ENCODE results near the gene CDH22. TPM values are rescaled to one million over a fixed set of nuclear protein-coding genes. Genes with fewer than 3 reads are reported as not detected.

The CDH22 gene
- total RNA-seq, 1 donor from 2014 or later: 0.18 TPM

- H3K9me3 Mint-ChIP-seq: no peaks in the 10 kb centered on the region
- H3K4me3 Mint-ChIP-seq: no peak overlapping the region
- no peaks in the 10 kb centered on the region for H3K36me3 Mint-ChIP-seq
- no peak for TF ChIP-seq CTCF (IDR thresholded peaks at IDR 0.05; ENCODE audit: unreplicated experiment)
- peaks cover 7% of the 10 kb centered on the region for H3K4me1 Mint-ChIP-seq
- H3K27ac Mint-ChIP-seq: no peak overlapping the region
- no peak for DNase-seq (ENCODE audit: low spot score in 2 of 2, unreplicated experiment in 2 of 2)
- peaks cover 87% of the 10 kb centered on the region for H3K27me3 Mint-ChIP-seq (ENCODE audit: low read depth)
Observed at GRCh38 chr20:46307999-46308257, 370 bp downstream of the CDH22 start.

DNA sequence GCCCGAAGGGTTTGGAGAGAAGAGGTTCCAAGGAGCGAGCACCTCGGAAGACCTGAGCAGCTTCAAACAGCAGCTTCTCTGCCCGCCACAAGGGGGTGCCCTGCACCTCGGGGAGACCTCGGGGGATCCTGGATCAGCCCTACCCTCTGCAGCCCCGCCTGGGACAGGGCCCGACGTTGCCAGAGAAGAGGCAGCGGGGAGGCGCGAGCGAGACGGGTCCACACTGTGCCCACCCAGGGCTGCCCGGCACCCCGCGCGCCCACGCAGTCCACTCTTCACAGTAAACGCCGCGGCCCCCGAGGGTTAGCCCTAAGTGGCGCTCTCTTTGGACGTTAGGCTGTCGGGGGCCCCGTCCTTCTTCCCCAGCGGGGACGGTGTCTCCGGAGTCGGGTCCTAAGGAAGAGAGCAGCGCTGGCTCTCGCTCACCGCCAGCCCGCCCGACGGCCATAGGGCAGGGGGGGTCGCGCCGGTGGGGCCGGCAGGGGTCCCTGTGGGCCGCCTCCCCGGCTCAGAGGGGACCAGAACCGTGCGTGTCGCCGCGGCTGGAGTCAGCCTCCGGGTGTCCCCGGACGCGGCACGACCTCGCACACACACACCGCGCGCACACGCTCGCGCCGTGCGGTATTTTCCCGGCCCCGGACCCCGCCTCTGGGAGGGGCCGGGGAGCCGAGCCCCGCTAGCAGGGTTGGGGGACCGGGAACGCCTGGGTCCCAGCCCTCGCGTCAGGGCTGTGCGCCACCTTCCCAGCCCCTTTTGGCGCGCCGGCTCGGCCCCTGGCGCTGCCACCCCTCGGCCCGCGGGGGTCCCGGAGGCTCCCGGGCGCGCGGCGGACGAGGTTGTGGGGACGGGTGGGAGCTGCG lies 929 bp downstream of the CDH22 start:
- Mint-ChIP-seq H3K27me3 (ENCODE audit: low read depth) (peaks cover 90% of the 10 kb centered on the region), H3K36me3 (no peaks in the 10 kb centered on the region), H3K27ac (no peak overlapping the region), H3K4me3 (peak overlapping the region; percentile 48), H3K4me1 (peaks cover 6% of the 10 kb centered on the region), H3K9me3 (no peaks in the 10 kb centered on the region)
- peak; percentile 81 for TF ChIP-seq CTCF (IDR thresholded peaks at IDR 0.05; ENCODE audit: unreplicated experiment)
- peak in 1 of 2 experiments; percentile 68 for DNase-seq (ENCODE audit: low spot score in 2 of 2, unreplicated experiment in 2 of 2)

DNA sequence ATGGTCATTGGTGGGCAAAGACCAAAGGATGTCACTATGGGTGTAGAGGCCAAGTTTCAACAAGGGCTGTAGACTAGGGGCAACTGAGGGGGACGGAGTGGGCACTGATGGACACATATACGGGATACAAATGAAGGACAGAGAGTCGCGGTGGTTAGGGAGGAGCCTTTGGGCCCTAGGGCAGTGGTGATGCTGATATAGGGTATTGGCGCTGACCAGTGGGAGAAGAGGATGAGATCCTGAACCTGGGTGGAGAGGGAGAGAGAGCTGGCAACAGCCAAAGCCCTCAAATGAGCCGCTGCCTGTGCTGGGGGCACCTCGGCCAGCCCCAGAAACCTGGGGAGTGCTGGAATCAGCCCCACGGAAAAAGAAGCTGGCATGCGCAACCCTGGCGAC lies 1.6 kb downstream of the CDH22 start:
- Mint-ChIP-seq H3K4me1 (peaks cover under 1% of the 10 kb centered on the region), H3K36me3 (no peaks in the 10 kb centered on the region), H3K9me3 (no peaks in the 10 kb centered on the region), H3K27me3 (ENCODE audit: low read depth) (peaks cover 90% of the 10 kb centered on the region), H3K4me3 (peak overlapping the region; percentile 48), H3K27ac (no peak overlapping the region)
- TF ChIP-seq CTCF (IDR thresholded peaks at IDR 0.05; ENCODE audit: unreplicated experiment): no peak
- DNase-seq (ENCODE audit: low spot score in 2 of 2, unreplicated experiment in 2 of 2): no peak

DNA sequence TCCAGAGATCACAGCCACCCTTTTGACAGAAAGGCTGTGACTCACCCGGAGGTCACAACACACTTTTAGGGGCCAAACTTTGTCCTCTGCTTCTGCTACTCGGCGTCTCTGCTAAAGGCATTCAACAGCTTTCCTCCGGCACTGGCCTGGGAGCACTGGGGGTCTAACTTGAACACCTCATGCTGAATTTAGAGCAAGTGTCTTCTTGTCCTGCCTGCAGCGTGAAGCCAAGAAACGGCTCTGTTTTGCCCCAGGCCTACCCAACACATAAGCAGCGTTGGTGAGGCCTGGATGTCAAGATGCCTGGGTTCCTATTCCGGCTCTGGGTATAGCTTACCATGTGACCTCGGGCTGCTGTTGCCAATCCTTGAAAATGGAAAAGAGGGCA lies 2.3 kb downstream of the CDH22 start:
- no peak overlapping the region for H3K27ac Mint-ChIP-seq
- no peaks in the 10 kb centered on the region for H3K36me3 Mint-ChIP-seq
- TF ChIP-seq CTCF (IDR thresholded peaks at IDR 0.05; ENCODE audit: unreplicated experiment): no peak
- DNase-seq (ENCODE audit: low spot score in 2 of 2, unreplicated experiment in 2 of 2): no peak
- H3K4me1 Mint-ChIP-seq: no peaks in the 10 kb centered on the region
- no peak overlapping the region for H3K4me3 Mint-ChIP-seq
- H3K27me3 Mint-ChIP-seq (ENCODE audit: low read depth): peaks cover 86% of the 10 kb centered on the region
- no peaks in the 10 kb centered on the region for H3K9me3 Mint-ChIP-seq

DNA sequence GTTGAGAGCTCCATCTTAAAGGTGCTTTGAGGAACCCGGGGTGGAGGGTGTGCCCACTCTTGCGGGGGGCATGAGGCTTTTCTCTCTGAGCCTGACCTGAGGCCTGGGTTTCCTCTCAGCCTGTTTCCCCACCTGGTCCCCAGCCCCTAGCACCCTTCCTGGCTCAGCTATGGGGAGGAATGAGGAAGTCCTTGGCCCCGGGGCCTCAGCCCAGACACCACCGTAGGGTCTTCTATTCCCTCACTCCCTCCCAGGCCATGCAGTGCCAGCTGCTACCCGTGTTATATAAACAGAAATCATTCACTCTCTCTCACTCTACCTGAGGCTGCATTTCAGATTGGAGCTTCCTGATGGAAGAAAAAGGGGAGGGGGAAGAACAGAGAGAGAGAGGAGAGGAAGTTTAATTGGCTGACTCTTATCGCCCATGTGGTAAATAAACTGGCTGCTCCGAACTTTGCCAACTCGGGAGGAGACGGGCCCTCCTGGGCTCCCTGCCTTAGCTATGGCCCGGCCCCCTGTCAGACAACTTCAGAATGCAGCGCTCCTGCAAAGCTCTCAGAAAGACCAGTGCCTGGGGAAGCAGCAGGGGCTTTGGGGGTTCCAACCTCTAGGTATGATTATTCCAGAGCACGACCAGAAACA lies 2.8 kb downstream of the CDH22 start:
- no peaks in the 10 kb centered on the region for H3K4me1 Mint-ChIP-seq
- DNase-seq (ENCODE audit: low spot score in 2 of 2, unreplicated experiment in 2 of 2): no peak
- no peak overlapping the region for H3K27ac Mint-ChIP-seq
- TF ChIP-seq CTCF (IDR thresholded peaks at IDR 0.05; ENCODE audit: unreplicated experiment): no peak
- peaks cover 85% of the 10 kb centered on the region for H3K27me3 Mint-ChIP-seq (ENCODE audit: low read depth)
- H3K4me3 Mint-ChIP-seq: no peak overlapping the region
- H3K36me3 Mint-ChIP-seq: no peaks in the 10 kb centered on the region
- H3K9me3 Mint-ChIP-seq: no peaks in the 10 kb centered on the region

Measured in mesothelial cell of epicardium (in vitro differentiated cells).